COR-L47 (cell line): ENCODE data around the gene SPEM2.
"Not testable (repeated sequence)": the region's sequence is repeated elsewhere in the genome, so short reads cannot be mapped to it uniquely, and the experiment has no call there.

Experiments
- DNase-seq: peaks from one replicate; lab custom pipeline; 2025; lab: John Stamatoyannopoulos, UW

Gene SPEM2

GRCh38 chr17:7442142-7442541 is 16.7 kb downstream of the SPEM2 start:
- no peak for DNase-seq

GRCh38 chr17:7443499-7444485 is 18.4 kb downstream of the SPEM2 start:
- no peak for DNase-seq

GRCh38 chr17:7444682-7445618 is 19.5 kb downstream of the SPEM2 start, which contains the start of gene CHRNB1:
Gene CHRNB1 (plus strand): TSS chr17:7445061. CDS start chr17:7445128, 67 bp downstream.
- no peak for DNase-seq

- DNase-seq: no peak
Observed at GRCh38 chr17:7445619-7445968, 20.2 kb downstream of the SPEM2 start.

- no peak for DNase-seq
Observed at GRCh38 chr17:7448461-7448860, 23.0 kb downstream of the SPEM2 start.

GRCh38 chr17:7459961-7460545 is 34.6 kb downstream of the SPEM2 start:
- no peak for DNase-seq

- no peak for DNase-seq
Observed at GRCh38 chr17:7460850-7461660, 35.6 kb downstream of the SPEM2 start.

- no peak for DNase-seq
Observed at GRCh38 chr17:7462474-7463371, 37.3 kb downstream of the SPEM2 start.

- no peak for DNase-seq
Observed at GRCh38 chr17:7463372-7463846, 38.0 kb downstream of the SPEM2 start.

GRCh38 chr17:7464081-7464480 is 38.7 kb downstream of the SPEM2 start:
- DNase-seq: no peak

- DNase-seq: no peak
Observed at GRCh38 chr17:7465597-7466275, 40.3 kb downstream of the SPEM2 start.

GRCh38 chr17:7466318-7466638 is 40.9 kb downstream of the SPEM2 start:
- no peak for DNase-seq

- DNase-seq: no peak
Observed at GRCh38 chr17:7466639-7467341, 41.4 kb downstream of the SPEM2 start.

- no peak for DNase-seq
Observed at GRCh38 chr17:7467498-7467897, 42.1 kb downstream of the SPEM2 start.

GRCh38 chr17:7468290-7468689 is 42.9 kb downstream of the SPEM2 start:
- no peak for DNase-seq

- no peak for DNase-seq
Observed at GRCh38 chr17:7468804-7469389, 43.5 kb downstream of the SPEM2 start.

- not testable (repeated sequence) for DNase-seq
Observed at GRCh38 chr17:7469843-7470242, 44.4 kb downstream of the SPEM2 start.

GRCh38 chr17:7470457-7470973 is 45.1 kb downstream of the SPEM2 start:
- not testable (repeated sequence) for DNase-seq
